Smooth muscle cell (in vitro differentiated cells): ENCODE measurements around the gene FNBP1L. TPM values are rescaled to one million over a fixed set of nuclear protein-coding genes. Genes with fewer than 3 reads are reported as not detected.
"Not testable (repeated sequence)": the region's sequence is repeated elsewhere in the genome, so short reads cannot be mapped to it uniquely, and the experiment has no call there.

Experiments used
- DNase-seq: peaks from one replicate; lab custom pipeline; 2025; ENCODE audit not compliant: unreplicated experiment; lab: John Stamatoyannopoulos, UW
- H2AFZ ChIP-seq: fragments of 200-600 bp; sonication (generic); 2 replicates; pipeline ENCODE4 v1.6.0; 2016; ENCODE audit warnings: antibody characterized with exemption, low read depth, mild to moderate bottlenecking
- H3F3A ChIP-seq: fragments of 200-600 bp; sonication (generic); 2 replicates; pipeline ENCODE4 v1.6.0; 2017; ENCODE audit warnings: antibody characterized with exemption, low read depth
- H3K27ac ChIP-seq: fragments of 200-600 bp; sonication (generic); 2 replicates; pipeline ENCODE4 v1.5.1; 2016; ENCODE audit warnings: low read depth, mild to moderate bottlenecking
- H3K27me3 ChIP-seq: fragments of 200-600 bp; sonication (generic); 2 replicates; pipeline ENCODE4 v1.6.1; 2016; ENCODE audit warnings: low read depth, mild to moderate bottlenecking
- H3K36me3 ChIP-seq: fragments of 200-600 bp; sonication (generic); 2 replicates; pipeline ENCODE4 v1.5.1; 2016; ENCODE audit warnings: low read depth
- H3K4me1 ChIP-seq: fragments of 200-600 bp; sonication (generic); 2 replicates; pipeline ENCODE4 v1.5.1; 2016; ENCODE audit warnings: low read depth
- H3K4me2 ChIP-seq: fragments of 200-600 bp; sonication (generic); 2 replicates; pipeline ENCODE4 v1.6.0; 2016; ENCODE audit warnings: mild to moderate bottlenecking
- H3K4me3 ChIP-seq: fragments of 200-600 bp; sonication (generic); 2 replicates; pipeline ENCODE4 v1.5.1; 2016; ENCODE audit warnings: mild to moderate bottlenecking
- H3K79me2 ChIP-seq: fragments of 200-600 bp; sonication (generic); 2 replicates; pipeline ENCODE4 v1.6.0; 2016; ENCODE audit warnings: low read depth, mild to moderate bottlenecking
- H3K9ac ChIP-seq: fragments of 200-600 bp; sonication (generic); 2 replicates; pipeline ENCODE4 v1.6.0; 2016; ENCODE audit warnings: low read depth
- H3K9me3 ChIP-seq: fragments of 200-600 bp; sonication (generic); replicated peaks from 2 replicates; pipeline ENCODE4 v1.5.1; 2016; ENCODE audit warnings: low read depth
- H4K20me1 ChIP-seq: fragments of 200-600 bp; sonication (generic); 2 replicates; pipeline ENCODE4 v1.6.0; 2016; ENCODE audit warnings: low read depth
- CTCF ChIP-seq: fragments of 200-600 bp; sonication (generic); IDR thresholded peaks from 2 replicates; pipeline ENCODE4 v1.5.1; 2017; ENCODE audit warnings: borderline replicate concordance, mild to moderate bottlenecking, antibody characterized with exemption; ENCODE audit not compliant: insufficient read depth, poor library complexity, severe bottlenecking
- WGBS: methylation state at CpG from one replicate; pipeline ENCODE4 v1.1.7; 2016; ENCODE audit warnings: low lambda C conversion rate; 5-methylcytosine and 5-hydroxymethylcytosine counted together
- polyA plus RNA-seq: library from polyadenylated mRNA; unstranded; fragments of >200 nt; fragmentation: Nextera tagmentation; extraction: Ambion mirVana; gene quantifications from 2 replicates; pipeline ENCODE4 v1.2.1, GENCODE V29; 2016
- total RNA-seq: library from RNA; depleted of rRNA; stranded (reverse); fragments of >200 nt; gene quantifications from 2 replicates; pipeline ENCODE4 v1.2.3, GENCODE V29; 2014

FNBP1L gene
- total and polyA plus RNA-seq, 2 experiments from 2014 or later = 18.7 to 60.4 TPM

- no peaks in the 10 kb centered on the region for H3K27me3 ChIP-seq
- no peak for DNase-seq
- H3K9me3 ChIP-seq = no peaks in the 10 kb centered on the region
- peak overlapping the region; percentile 17 for H3K27ac ChIP-seq
- peaks cover 98% of the 10 kb centered on the region for H4K20me1 ChIP-seq
- H3K4me2 ChIP-seq = peak overlapping the region; percentile 2
- H3K4me1 ChIP-seq = peaks cover 5% of the 10 kb centered on the region
- peaks cover 98% of the 10 kb centered on the region for H3K79me2 ChIP-seq
- H3K36me3 ChIP-seq = no peaks in the 10 kb centered on the region
- no peak overlapping the region for H3K4me3 ChIP-seq
- no peak overlapping the region for H3K9ac ChIP-seq
- peaks cover 6% of the 10 kb centered on the region for H3F3A ChIP-seq
- TF ChIP-seq CTCF = no peak
- 69% methylated on average over 6 of the region's 6 CpGs for WGBS
- H2AFZ ChIP-seq = no peak overlapping the region
These were observed 23.4 kb downstream of the FNBP1L start for GRCh38 chr1:93471284-93471683.

- Histone ChIP-seq H3K9ac (no peak overlapping the region), H3K4me3 (no peak overlapping the region), H3K36me3 (no peaks in the 10 kb centered on the region), H3K9me3 (no peaks in the 10 kb centered on the region), H3K27me3 (no peaks in the 10 kb centered on the region), H3K27ac (peak overlapping the region; percentile 17), H3F3A (peaks cover 6% of the 10 kb centered on the region), H3K4me1 (peaks cover 5% of the 10 kb centered on the region), H4K20me1 (peaks cover 98% of the 10 kb centered on the region), H3K79me2 (peaks cover 98% of the 10 kb centered on the region), H3K4me2 (peak overlapping the region; percentile 2), H2AFZ (no peak overlapping the region)
- DNase-seq = no peak
- WGBS = 53% methylated on average over 1 of the region's 1 CpG
- no peak for TF ChIP-seq CTCF
These were observed 24.0 kb downstream of the FNBP1L start for GRCh38 chr1:93471911-93472310.

- peaks cover 98% of the 10 kb centered on the region for H3K79me2 ChIP-seq
- no peaks in the 10 kb centered on the region for H3K27me3 ChIP-seq
- no peaks in the 10 kb centered on the region for H3K36me3 ChIP-seq
- no peak overlapping the region for H3K9ac ChIP-seq
- H3K4me3 ChIP-seq = no peak overlapping the region
- H3K9me3 ChIP-seq = no peaks in the 10 kb centered on the region
- peaks cover 6% of the 10 kb centered on the region for H3F3A ChIP-seq
- peak overlapping the region; percentile 37 for H3K27ac ChIP-seq
- TF ChIP-seq CTCF = no peak
- no peak for DNase-seq
- WGBS = 8% methylated on average over 2 of the region's 2 CpGs
- no peak overlapping the region for H2AFZ ChIP-seq
- peaks cover 5% of the 10 kb centered on the region for H3K4me1 ChIP-seq
- H3K4me2 ChIP-seq = no peak overlapping the region
- peaks cover 89% of the 10 kb centered on the region for H4K20me1 ChIP-seq
These were observed 26.4 kb downstream of the FNBP1L start for GRCh38 chr1:93474321-93474720.

GRCh38 chr1:93475681-93476080, 27.8 kb downstream of the FNBP1L start:
- peaks cover 5% of the 10 kb centered on the region for H3K4me1 ChIP-seq
- H3K4me3 ChIP-seq = no peak overlapping the region
- H3K27me3 ChIP-seq = no peaks in the 10 kb centered on the region
- H3K9ac ChIP-seq = no peak overlapping the region
- no peak overlapping the region for H3K27ac ChIP-seq
- no peak for DNase-seq
- no peak overlapping the region for H2AFZ ChIP-seq
- no peak for TF ChIP-seq CTCF
- no peak overlapping the region for H3K4me2 ChIP-seq
- peaks cover 89% of the 10 kb centered on the region for H4K20me1 ChIP-seq
- peaks cover 98% of the 10 kb centered on the region for H3K79me2 ChIP-seq
- H3K36me3 ChIP-seq = no peaks in the 10 kb centered on the region
- H3F3A ChIP-seq = peaks cover 6% of the 10 kb centered on the region
- 97% methylated on average over 1 of the region's 1 CpG for WGBS
- no peaks in the 10 kb centered on the region for H3K9me3 ChIP-seq

- not testable (repeated sequence) for H3K27ac ChIP-seq, H3K27me3 ChIP-seq, DNase-seq, H3K4me2 ChIP-seq, H3K9ac ChIP-seq, H2AFZ ChIP-seq, H3F3A ChIP-seq, H3K4me1 ChIP-seq, H3K36me3 ChIP-seq, H3K9me3 ChIP-seq, H3K4me3 ChIP-seq
- 83% methylated on average over 8 of the region's 8 CpGs for WGBS
- H4K20me1 ChIP-seq = peaks cover 87% of the 10 kb centered on the region
- peaks cover 99% of the 10 kb centered on the region for H3K79me2 ChIP-seq
These were observed 31.3 kb downstream of the FNBP1L start for GRCh38 chr1:93479133-93479745.
